Temporal lobe (tissue), 2 donors: ENCODE data around the gene TMEM200B. TPM values are rescaled to one million over a fixed set of nuclear protein-coding genes. Genes with fewer than 3 reads are reported as not detected.

Source experiments
- small RNA-seq: library from RNA; depleted of rRNA; stranded (forward); fragments of <200 nt; gene quantifications from one replicate; pipeline ENCODE3, GENCODE V24; 2014; ENCODE audit warnings: low replicate concordance
- total RNA-seq: library from RNA; depleted of rRNA; stranded (reverse); fragments of >200 nt; gene quantifications from one replicate; pipeline ENCODE4 v1.2.3, GENCODE V29; 2014

Gene TMEM200B
- total RNA-seq, 1 donor from 2014 or later = 0.49 TPM

Small RNAs within 50 kb of the gene (small RNA-seq; reads per million reads assigned to genes)
- gene RF02271 = not detected

Other genes starting within 250 kb of the TMEM200B start
- gene EPB41, start 209.3 kb downstream of the TMEM200B start, total RNA-seq = 36.4 TPM
- gene SRSF4, start 58.0 kb upstream of the TMEM200B start, total RNA-seq = 31.0 TPM
- gene MECR, start 107.0 kb upstream of the TMEM200B start, total RNA-seq = 12.0 TPM
- 29.7 TPM for gene PTPRU, start 112.6 kb upstream of the TMEM200B start, total RNA-seq